Raji (cell line): ENCODE data around the gene TCAF1.

Experiments
- POLR2A ChIP-seq: IDR thresholded peaks from 2 replicates; pipeline ENCODE4 v1.6.1; 2011; ENCODE audit warnings: low read depth, low read length, control low read depth; ENCODE audit not compliant: insufficient read depth

Gene TCAF1

GRCh38 chr7:143910473-143911248 is 8.7 kb upstream of the TCAF1 start:
- no peak for TF ChIP-seq POLR2A

- no peak for TF ChIP-seq POLR2A
Measured at GRCh38 chr7:143909863-143910262, 7.9 kb upstream of the TCAF1 start.

GRCh38 chr7:143908120-143908519 is 6.1 kb upstream of the TCAF1 start:
- TF ChIP-seq POLR2A = no peak

- TF ChIP-seq POLR2A = no peak
Measured at GRCh38 chr7:143906895-143907294, 4.9 kb upstream of the TCAF1 start.

- TF ChIP-seq POLR2A = no peak
Measured at GRCh38 chr7:143906151-143906550, 4.2 kb upstream of the TCAF1 start.

GRCh38 chr7:143905509-143905908 is 3.5 kb upstream of the TCAF1 start:
- TF ChIP-seq POLR2A = no peak

DNA sequence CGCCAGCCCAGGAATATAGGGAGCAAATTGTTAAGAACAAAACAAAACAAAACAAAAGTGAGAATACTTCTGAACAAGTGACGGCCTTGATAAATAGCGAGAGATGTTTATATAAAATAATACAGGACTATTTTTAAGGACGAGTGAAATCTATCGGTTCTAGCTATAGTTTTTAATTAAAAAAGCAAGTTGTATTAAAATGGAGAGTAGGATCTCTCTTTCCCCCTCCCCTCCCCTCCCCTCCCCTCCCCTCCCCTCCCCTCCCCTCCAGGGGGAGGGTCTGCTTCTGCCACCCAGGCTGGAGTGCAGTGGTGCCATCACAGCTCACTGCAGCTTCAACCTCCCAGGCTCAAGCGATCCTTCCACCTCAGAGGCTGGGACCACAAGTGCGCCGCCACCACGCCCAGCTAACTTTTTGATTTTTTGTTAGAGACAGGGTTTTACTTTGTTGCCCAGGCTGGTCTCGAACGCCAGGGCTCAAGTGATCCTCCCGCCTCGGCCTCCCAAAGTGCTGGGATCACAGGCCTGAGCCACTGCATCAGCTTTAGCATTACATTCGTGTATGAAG is 440 bp upstream of the TCAF1 start:
- no peak for TF ChIP-seq POLR2A

DNA sequence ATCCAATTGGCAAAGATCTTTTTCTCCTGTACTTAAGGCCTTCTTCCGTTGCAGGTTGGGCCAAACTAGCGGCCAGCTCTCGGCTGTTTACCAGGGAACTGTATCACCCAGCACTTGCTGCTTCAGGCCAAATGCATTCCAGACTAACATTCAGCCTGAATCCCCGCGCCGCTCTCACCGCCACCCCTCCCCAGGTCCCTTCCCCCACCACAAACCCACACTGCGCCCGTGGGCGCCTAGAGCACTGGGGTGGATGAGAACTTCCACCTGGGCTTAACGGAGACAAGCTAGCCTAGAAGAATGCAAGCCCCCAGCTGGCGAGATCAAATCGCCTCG is 676 bp downstream of the TCAF1 start:
- TF ChIP-seq POLR2A = no peak

DNA sequence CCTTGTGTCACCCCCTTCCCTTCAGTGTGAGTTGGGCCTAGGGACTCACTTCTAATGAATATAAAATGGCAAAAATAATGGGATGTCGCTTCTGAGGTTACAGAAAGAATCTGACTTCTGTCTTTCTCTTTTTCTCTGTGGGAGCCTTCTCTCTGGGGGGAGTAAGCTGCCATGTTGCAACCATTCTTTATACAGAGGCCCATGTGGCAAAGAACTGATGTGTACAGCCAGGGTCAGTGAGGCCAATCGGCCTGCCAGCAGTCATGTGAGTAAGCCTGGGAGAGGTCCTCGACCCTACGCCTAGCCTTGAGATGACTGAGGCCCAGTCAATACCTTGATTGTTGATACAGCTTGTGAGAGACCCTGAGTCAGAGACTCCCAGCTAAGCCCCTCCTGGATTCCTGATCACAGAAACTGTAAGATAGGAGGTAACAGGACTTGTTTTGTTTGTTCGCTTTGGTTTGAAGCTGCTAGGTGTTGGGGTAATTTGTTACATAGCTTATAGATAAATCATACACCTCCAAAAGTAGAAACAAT is 1.7 kb downstream of the TCAF1 start:
- TF ChIP-seq POLR2A = no peak

GRCh38 chr7:143898810-143899209 is 3.2 kb downstream of the TCAF1 start:
- TF ChIP-seq POLR2A = no peak

DNA sequence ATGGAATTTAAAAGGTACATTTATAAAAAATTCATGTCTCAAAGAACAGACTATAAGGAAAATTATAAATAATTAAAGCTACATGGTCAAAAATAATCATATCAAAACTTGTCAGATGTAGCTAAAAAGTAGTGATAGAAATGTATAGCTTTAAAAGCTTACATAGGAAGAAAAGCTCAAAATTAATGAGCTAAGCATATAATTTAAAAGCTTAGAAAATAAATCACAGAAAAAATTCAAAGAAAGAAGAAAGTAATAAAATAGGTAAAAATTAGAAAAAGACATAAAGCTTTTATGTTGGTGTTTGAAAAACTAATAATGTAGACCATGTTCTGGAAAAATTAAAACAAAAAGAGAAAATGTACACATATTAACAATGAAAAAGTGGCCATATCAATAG is 5.3 kb downstream of the TCAF1 start:
- no peak for TF ChIP-seq POLR2A

DNA sequence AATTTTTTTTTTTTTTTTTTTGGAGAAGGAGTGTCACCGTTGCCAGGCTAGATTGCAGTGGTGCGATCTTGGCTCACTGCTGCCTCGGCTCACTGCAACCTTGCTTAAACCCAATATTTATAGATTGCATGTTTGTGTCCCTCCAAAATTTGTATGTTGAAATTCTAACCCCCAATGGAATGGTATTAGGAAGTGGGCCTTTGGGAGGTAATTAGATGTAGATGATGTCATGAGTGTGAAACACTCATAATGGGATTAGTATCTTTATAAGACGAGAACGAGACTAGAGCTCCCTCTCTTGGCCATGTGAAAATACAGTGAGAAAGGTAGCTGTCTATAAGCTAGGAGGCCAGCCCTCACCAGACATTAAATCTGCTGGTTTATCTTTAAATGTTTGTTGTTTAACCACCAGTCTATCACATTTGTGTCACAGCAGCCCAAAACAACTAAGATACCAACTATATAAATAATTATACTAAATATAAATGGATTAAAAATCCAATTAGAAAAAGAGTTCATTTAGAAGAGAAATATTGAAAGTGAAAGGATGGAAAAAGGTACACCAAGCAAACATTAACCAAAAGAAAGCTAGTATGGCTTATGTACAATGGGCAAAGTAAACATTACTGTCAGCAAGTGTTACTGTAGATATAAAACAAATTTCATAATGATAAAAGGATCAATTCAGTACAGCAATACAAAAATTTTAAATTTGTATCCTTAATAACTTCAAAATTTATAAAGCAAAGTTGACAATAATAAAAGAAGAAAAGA is 9.3 kb downstream of the TCAF1 start:
- no peak for TF ChIP-seq POLR2A

DNA sequence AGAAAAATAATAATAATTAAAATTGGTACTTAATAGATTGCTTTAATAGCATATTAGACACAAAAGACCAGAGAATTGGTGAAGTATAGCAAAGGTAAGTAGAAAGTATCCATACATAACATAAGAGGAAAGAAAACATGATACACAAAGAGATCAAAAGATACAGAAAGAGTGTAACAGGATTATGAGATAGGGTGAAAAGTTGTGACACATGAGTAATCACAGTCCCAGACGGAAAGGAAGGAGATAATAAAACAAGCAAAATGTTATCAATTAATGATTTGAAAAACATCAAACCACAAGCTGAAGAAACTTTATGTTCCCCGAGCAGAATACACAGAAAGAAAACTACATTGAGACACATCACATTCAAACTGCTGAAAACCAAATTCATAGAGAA is 10.5 kb downstream of the TCAF1 start:
- TF ChIP-seq POLR2A = no peak

- TF ChIP-seq POLR2A = no peak
Measured at GRCh38 chr7:143890558-143890957, 11.4 kb downstream of the TCAF1 start.

DNA sequence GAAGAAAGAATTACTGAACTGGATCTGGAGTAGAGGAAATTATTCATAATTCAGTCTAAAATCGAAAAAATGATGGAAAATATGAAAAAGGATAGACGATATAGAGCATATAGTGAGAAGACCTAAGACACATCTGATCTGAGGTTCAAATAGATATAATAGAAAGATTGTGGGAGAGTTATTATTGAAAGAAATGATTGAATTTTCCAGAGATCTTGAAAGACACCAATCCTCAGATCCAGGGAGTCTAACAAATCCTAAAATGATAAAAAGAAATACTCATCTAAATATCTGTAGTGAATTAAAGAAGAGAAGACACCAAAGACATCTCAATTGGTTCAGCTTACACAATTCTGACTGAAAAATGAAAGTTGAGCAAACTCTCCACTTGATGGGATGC is 12.9 kb downstream of the TCAF1 start:
- no peak for TF ChIP-seq POLR2A
